Heart right ventricle (tissue), 16 donors: ENCODE data around the gene SPDYE3. TPM values are rescaled to one million over a fixed set of nuclear protein-coding genes. Genes with fewer than 3 reads are reported as not detected.
"Not testable (repeated sequence)": the region's sequence is repeated elsewhere in the genome, so short reads cannot be mapped to it uniquely, and the experiment has no call there.

Experiments
- ATAC-seq, 8 donors: fragments of 200-7000 bp; cut with Tn5 transposase; one replicate each; pipeline ENCODE4 v1.9.1; 2020; ENCODE audit warnings: mild to moderate bottlenecking in 8 of 8, moderate library complexity in 8 of 8, moderate number of reproducible peaks in 1 of 8
- DNase-seq, 2 donors: peaks; one replicate each; pipeline ENCODE4 v3.0.0-alpha.2; 2020
- H3K27ac ChIP-seq, 10 donors: fragments of 200-600 bp; sonication (generic) in 2 of 10; one replicate each; pipeline versions ENCODE4 v1.5.0 to v1.8.0; 2020 to 2022; ENCODE audit warnings: mild to moderate bottlenecking in 3 of 10
- H3K27me3 ChIP-seq, 7 donors: fragments of 200-600 bp; one replicate each; pipeline ENCODE4 v1.8.0; 2021 to 2022; ENCODE audit warnings: mild to moderate bottlenecking in 2 of 7
- H3K36me3 ChIP-seq, 9 donors: fragments of 200-600 bp; sonication (generic) in 1 of 9; one replicate each; pipeline versions ENCODE4 v1.5.0 to v1.8.0; 2020 to 2022; ENCODE audit warnings: mild to moderate bottlenecking in 2 of 9
- H3K4me1 ChIP-seq, 9 donors: fragments of 200-600 bp; sonication (generic) in 1 of 9; one replicate each; pipeline versions ENCODE4 v1.5.0 to v1.8.0; 2020 to 2022; ENCODE audit warnings: mild to moderate bottlenecking in 4 of 9
- H3K4me3 ChIP-seq, 10 donors: fragments of 200-600 bp; sonication (generic) in 2 of 10; one replicate each; pipeline versions ENCODE4 v1.5.0 to v1.8.0; 2020 to 2022; ENCODE audit warnings: mild to moderate bottlenecking in 7 of 10, moderate library complexity in 2 of 10
- H3K9me3 ChIP-seq, 11 donors: fragments of 200-600 bp in 10 of 11; sonication (generic) in 2 of 11; one replicate each; pipeline versions ENCODE4 v1.5.0 to v1.8.0; 2013 to 2022; ENCODE audit warnings: mild to moderate bottlenecking in 2 of 11, control low read depth in 1 of 11, moderate library complexity in 1 of 11
- WGBS, 2 donors: extraction: QIAGEN DNeasy Blood & Tissue Kit; methylation state at CpG; one replicate each; pipeline ENCODE4 v1.1.7; 2013; ENCODE audit warnings: inconsistent platforms in 1 of 2; 5-methylcytosine and 5-hydroxymethylcytosine counted together
- intact Hi-C, 10 donors: fragments of 100-400 bp; cut with DNase I; formaldehyde crosslinking; loops; one replicate each; pipeline versions ENCODE4 v1.11.1 to v1.14.2; 2022
- polyA plus RNA-seq, 2 donors: library from polyadenylated mRNA; stranded (reverse); fragments of 200-250 nt; gene quantifications; one replicate each; pipeline ENCODE4 v1.2.3, GENCODE V29; 2013
- total RNA-seq, 10 donors: library from RNA; stranded (reverse); fragmentation: NEBNext Ultra II Directional in 3 of 10; extraction: Animal tissue kit (Norgen Biotek cat#: 25700) in 3 of 10; gene quantifications; one replicate each; pipeline versions ENCODE4 v1.2.1 to v1.2.4, GENCODE V29; 2021 to 2023
- TF ChIP-seq, protein P1 (sequence below), 9 donors: fragments of 200-600 bp; sonication (generic) in 2 of 9; IDR thresholded peaks; one replicate each; pipeline versions ENCODE4 v1.5.0 to v1.8.0; 2021 to 2022; ENCODE audit warnings: antibody characterized with exemption in 9 of 9, mild to moderate bottlenecking in 5 of 9, moderate library complexity in 1 of 9
- donor health status: Arrhythmogenic right ventricular cardiomyopathy.
- donor health status: ischemic (EF 13 %, LVEDD 7.1; RV severe dilation, severe dysfunction).
- donor health status: healthy with polysubstance abuse.
- donor health status: DM: no; HTN: yes; CAD: no.
- donor health status: DM: no; HTN: no; CAD: no.
- donor health status: ischemic (EF 25% LVEDD 6.9; RV normal size, moderate dysfunction).
- donor health status: ischemic (EF 25% LVEDD 5.7; RV mildly dilated, moderate dysfunction).
- donor health status: healthy.
- donor health status: DM: yes; HTN: yes; CAD: no.
- donor health status: Ischemic cardiomyopathy.
- donor health status: ischemic (EF 35%, LVEDD 5.7; RV mildly dilated, moderate dysfunction).
- donor health status: nonischemic (EF 11% LVEDD 7.7; RV severe dilation, severe dysfunction).
- donor health status: DM: yes; HTN: yes; CAD: no.
- donor health status: PGD.
- donor health status: ischemic (EF 29% LVEDD 5.4; RV normal size, mild dysfunction).
- donor health status: nonischemic (EF 23%, LVEDD 6.1; RV moderate dilation, normal function).

The SPDYE3 gene
- total and polyA plus RNA-seq, 12 donors, result 0.04 to 0.15 TPM; not detected in 10

DNA sequence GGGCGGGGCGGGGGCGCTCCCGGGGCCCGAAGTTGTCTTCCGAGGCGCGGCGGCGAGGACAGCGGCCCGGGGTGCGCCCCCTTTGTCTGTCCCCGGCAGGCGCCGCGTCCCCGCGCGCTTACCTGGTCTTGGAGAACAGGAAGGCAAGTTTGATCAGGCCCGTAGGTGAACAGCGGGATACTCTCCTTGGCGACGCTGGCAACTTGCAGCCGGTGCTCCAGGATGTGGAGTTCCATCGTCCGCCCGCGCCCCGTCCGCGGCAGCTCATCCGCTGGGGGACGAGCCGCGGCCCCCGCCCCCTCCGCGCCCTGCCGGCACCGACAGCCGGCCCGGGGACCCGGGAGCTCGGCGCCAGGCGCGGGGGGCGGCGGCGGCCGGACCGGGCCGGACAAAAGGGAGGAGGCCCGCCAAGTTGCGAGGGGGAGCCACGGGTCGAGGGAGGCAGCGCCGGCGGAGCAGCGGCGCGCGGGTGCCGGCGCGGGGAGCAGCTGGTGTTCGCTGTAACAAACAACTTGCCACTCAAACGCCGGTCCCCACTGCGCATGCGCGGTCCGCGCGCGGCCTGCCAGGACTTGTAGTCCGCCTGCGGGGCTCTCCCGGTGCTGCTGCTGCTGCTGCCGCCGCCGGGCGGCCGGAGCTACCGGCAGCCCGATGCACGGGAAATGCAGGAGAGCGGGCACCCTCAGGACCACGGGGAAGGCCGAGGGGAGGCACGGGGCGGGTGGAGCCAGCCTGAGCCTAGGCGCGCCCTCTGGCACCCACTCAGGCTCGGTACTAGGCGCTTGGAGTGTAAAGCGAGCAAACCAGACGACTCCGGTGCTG, 35.6 kb upstream of the SPDYE3 start:
- Histone ChIP-seq H3K9me3 (no peaks in the 10 kb centered on the region), H3K4me1 (peaks cover 0 to 24% (median 8%) of the 10 kb centered on the region in 9 donors), H3K36me3 (no peaks in the 10 kb centered on the region), H3K27ac (peak overlapping the region; percentile 50 to 82 (median 58)), H3K4me3 (peak overlapping the region; percentile 50 to 94 (median 70)), H3K27me3 (no peaks in the 10 kb centered on the region)
- ATAC-seq, result peak; percentile 92 to 97 (median 95)
- DNase-seq, result peak; percentile 98 to 99
- intact Hi-C loops, result no loop called here
- TF ChIP-seq, protein P1, sequence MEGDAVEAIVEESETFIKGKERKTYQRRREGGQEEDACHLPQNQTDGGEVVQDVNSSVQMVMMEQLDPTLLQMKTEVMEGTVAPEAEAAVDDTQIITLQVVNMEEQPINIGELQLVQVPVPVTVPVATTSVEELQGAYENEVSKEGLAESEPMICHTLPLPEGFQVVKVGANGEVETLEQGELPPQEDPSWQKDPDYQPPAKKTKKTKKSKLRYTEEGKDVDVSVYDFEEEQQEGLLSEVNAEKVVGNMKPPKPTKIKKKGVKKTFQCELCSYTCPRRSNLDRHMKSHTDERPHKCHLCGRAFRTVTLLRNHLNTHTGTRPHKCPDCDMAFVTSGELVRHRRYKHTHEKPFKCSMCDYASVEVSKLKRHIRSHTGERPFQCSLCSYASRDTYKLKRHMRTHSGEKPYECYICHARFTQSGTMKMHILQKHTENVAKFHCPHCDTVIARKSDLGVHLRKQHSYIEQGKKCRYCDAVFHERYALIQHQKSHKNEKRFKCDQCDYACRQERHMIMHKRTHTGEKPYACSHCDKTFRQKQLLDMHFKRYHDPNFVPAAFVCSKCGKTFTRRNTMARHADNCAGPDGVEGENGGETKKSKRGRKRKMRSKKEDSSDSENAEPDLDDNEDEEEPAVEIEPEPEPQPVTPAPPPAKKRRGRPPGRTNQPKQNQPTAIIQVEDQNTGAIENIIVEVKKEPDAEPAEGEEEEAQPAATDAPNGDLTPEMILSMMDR (IDR thresholded peaks at IDR 0.05), result peak in 7 of 9 donors; percentile 10 to 54 (median 44)
- 1% methylated on average over 70 to 99 of the region's 101 CpGs for WGBS, 2 donors

DNA sequence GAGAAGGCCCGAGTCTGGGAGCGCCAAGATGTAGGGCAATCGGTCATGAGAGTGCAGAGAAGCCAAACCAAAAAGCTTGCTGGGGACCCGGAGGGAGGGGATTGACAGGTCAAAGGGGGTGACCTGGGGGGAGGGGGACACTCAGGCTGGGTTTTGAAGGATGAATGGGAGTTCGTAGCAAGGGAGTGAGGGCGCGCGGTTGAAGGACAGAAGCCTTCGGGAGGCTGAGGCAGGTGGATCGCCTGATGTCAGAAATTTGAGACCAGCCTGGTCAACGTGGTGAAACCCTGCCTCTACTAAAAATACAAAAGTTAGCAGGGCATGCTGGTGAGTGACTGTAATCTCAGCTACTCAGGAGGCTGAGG, 35.0 kb upstream of the SPDYE3 start:
- H3K9me3 ChIP-seq, H3K27me3 ChIP-seq, intact Hi-C loops, H3K36me3 ChIP-seq, ATAC-seq: not testable (repeated sequence)
- Histone ChIP-seq H3K27ac (peak overlapping the region in 9 of 10 donors; percentile 50 to 82 (median 58)), H3K4me3 (peak overlapping the region; percentile 50 to 94 (median 70)), H3K4me1 (peaks cover 0 to 24% (median 8%) of the 10 kb centered on the region in 9 donors)
- 35 to 44% methylated on average over 11 of the region's 11 CpGs for WGBS, 2 donors
- peak in 1 of 2 donors; percentile 19 for DNase-seq

DNA sequence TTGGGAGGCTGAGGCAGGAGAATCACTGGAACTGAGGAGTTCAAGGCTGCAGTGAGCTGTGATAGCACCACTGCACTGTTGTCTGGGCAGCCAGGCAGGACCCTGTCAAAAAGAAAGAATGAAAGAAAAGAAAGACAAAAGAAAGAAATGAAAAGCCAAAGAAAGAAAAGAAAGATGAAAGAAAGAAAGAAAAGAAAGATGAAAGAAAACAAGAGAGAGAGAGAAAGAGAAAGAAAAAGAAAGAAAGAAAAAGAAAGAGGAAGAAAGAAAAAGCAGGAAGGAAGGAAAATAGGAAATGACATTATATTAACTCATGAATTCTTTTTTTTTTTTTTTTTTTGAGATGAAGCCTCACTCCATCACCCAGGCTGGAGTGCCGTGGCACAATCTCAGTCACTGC, 32.4 kb upstream of the SPDYE3 start:
- no peaks in the 10 kb centered on the region for H3K27me3 ChIP-seq
- H3K4me3 ChIP-seq, result no peak overlapping the region
- TF ChIP-seq, protein P1 (IDR thresholded peaks at IDR 0.05), result no peak
- H3K4me1 ChIP-seq, result peaks cover 0 to 20% (median 6%) of the 10 kb centered on the region in 9 donors
- H3K27ac ChIP-seq, result no peak overlapping the region
- intact Hi-C loops, result no loop called here
- WGBS, 2 donors, result 88 to 91% methylated on average over 1 of the region's 1 CpG
- H3K9me3 ChIP-seq, result no peaks in the 10 kb centered on the region
- no peaks in the 10 kb centered on the region for H3K36me3 ChIP-seq
- ATAC-seq (no peak), DNase-seq (no peak)

DNA sequence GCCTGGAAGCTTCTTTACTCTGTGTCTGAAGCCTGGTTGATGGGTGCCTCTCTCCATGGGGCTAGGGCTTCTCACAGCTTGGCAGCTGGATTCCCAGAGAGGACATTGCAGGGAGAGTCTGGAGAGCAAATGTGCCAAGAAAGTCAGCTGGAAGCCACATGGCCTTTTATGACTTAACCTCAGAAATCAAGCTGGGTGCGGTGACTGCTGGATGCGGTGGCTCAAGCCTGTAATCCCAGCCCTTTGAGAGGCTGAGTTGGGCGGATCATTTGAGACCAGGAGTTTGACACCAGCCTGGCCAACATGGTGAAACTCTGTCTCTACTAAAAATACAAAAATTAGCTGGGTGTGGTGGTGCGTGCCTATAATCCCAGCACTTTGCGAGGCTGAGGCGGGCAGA, 31.4 kb upstream of the SPDYE3 start:
- ATAC-seq, DNase-seq, H3K27me3 ChIP-seq, H3K27ac ChIP-seq, H3K9me3 ChIP-seq, H3K4me3 ChIP-seq, intact Hi-C loops, H3K36me3 ChIP-seq: not testable (repeated sequence)
- 97% methylated on average over 6 of the region's 6 CpGs for WGBS, 2 donors
- peaks cover 0 to 13% (median 0%) of the 10 kb centered on the region in 9 donors for H3K4me1 ChIP-seq

DNA sequence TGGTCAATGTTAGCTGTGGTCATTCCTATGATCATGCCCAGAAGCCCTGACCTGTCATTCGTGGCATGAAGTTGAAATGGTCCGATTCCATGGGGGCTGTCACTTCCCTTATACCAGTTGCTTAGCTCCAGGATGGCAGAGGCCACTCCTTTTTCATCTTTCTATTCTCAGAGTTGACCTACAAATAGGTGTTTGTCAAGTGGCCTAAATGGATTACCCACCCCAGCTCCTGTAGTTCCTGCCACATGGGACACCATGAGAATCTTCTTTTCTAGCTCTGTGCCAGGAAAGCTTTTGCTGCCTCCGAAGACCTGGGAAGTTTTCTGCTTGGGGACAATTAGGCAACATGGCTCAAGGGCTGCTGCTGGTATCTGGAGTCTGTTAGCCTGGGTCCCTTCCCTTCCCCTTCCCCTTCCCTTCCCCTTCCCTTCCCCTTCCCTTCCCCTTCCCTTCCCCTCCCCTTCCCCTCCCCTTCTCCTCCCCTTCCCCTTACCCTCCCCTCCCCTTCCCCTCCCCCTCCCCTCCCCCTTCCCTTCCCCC, 25.4 kb upstream of the SPDYE3 start:
- H3K9me3 ChIP-seq, H3K27ac ChIP-seq, DNase-seq, intact Hi-C loops, H3K27me3 ChIP-seq, H3K4me3 ChIP-seq, H3K4me1 ChIP-seq, ATAC-seq, H3K36me3 ChIP-seq: not testable (repeated sequence)
- 91 to 93% methylated on average over 3 of the region's 3 CpGs for WGBS, 2 donors

DNA sequence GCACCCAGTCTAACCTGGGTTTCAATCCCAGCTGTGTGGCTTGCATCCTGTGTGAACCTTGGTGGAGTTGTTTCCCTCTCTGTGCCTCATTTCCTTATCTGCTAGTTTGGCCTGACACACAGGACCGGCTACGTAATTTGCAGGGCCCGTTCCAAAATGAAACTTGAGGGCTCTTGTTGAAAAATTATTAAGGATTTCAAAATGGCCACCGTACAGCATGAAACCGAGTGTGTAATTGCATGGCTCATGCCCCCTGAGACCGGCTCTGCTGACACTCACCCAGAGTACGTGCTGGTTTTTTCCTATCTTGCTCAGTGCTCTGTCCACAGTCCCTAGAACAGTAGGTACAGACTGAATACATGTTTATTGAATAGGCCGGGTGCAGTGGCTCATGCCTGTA, 24.4 kb upstream of the SPDYE3 start:
- 81 to 94% methylated on average over 8 of the region's 8 CpGs for WGBS, 2 donors
- H3K36me3 ChIP-seq, H3K27ac ChIP-seq: not testable (repeated sequence)

DNA sequence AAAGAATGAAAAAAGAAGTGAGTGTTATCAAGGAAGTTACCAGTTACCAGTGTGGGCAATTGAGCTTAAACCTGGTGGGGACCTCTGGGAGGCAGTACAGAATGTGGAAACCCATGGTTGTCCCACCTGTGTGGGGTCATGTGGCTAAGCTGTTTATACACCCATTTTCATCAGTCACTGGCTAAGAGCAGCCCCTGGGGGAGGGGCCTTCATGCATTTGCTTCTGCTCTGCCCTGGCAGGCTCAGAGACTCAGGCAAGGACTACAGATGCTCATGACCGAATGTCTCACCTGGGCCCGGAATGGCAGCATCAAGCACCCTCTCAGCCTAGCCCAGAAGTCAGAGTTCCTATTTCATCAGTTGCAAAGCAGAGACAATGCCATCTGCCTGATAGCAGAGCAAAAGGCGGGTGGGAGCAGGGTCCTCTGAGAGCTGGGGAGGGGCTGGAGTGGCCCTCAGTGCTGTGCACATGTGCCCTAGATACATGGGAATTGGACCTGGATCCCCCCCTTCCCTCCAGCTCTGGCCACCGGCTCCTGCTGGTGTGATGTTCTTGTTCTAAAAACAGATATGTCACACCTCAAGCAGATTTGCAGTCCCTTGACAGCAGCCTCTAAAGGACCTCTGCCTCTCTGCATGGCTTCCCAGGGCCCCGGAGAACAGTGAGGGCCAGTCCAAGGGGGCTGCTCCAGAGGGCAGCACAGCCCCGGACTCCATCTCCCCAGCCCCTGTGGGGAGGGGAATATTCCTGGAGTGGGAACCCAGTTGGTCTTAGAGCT, 20.1 kb upstream of the SPDYE3 start:
- ATAC-seq, result peak in 1 of 8 donors; percentile 39

More for the DNA sequence above, 24.4 kb upstream of the SPDYE3 start:
- H3K9me3 ChIP-seq, H3K4me1 ChIP-seq, DNase-seq, H3K27me3 ChIP-seq, H3K4me3 ChIP-seq, intact Hi-C loops: not testable (repeated sequence)
- peak in 4 of 8 donors; percentile 49 to 93 (median 60) for ATAC-seq

DNA sequence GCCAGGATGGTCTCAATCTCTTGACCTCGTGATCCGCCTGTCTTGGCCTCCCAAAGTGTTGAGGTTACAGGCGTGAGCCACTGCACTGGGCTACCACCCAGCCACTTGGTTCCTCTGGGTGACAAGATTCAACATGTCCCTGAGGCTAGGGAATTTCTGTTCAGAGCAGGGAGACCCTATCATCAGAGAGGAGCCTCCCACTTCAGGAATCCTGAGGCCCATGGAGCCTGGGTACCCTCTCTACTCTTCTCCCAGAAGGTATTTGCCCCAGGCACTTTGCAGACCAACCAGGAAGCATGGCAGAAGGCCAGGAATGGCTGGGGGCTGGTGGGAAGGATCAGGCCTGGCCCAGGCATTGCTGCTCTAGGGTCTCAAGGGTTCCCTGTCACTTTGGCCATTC, 19.2 kb upstream of the SPDYE3 start:
- intact Hi-C loops, result not testable (repeated sequence)

More for the DNA sequence above, 20.1 kb upstream of the SPDYE3 start:
- H3K36me3 ChIP-seq, H3K9me3 ChIP-seq, H3K4me3 ChIP-seq, intact Hi-C loops, DNase-seq, H3K27ac ChIP-seq, H3K27me3 ChIP-seq, H3K4me1 ChIP-seq: not testable (repeated sequence)
- WGBS, 2 donors, result 74 to 82% methylated on average over 6 of the region's 6 CpGs

DNA sequence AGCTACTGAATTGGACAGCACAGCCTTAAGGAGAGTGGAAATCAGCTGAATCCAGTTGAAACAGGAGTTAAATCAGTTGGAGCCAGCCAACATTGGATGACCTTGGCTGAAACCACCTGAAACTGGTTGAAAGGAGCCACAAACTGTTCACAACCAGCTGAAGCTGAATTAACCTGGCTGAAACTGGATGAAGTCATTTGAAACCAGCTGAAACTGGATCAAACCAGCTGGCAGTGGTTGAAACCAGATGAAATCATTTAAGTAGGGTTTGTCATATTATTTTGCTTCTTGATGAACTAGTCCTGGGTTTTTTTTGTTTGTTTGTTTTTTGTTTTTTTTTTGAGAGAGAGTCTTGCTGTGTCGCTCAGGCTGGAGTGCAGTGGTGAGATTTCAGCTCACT, 15.3 kb upstream of the SPDYE3 start:
- H3K27ac ChIP-seq, intact Hi-C loops, H3K4me3 ChIP-seq, DNase-seq, H3K27me3 ChIP-seq, H3K4me1 ChIP-seq, H3K36me3 ChIP-seq, H3K9me3 ChIP-seq, ATAC-seq: not testable (repeated sequence)
- 92 to 95% methylated on average over 1 of the region's 1 CpG for WGBS, 2 donors

More for the DNA sequence above, 19.2 kb upstream of the SPDYE3 start:
- H3K4me1 ChIP-seq, DNase-seq, H3K27me3 ChIP-seq, H3K27ac ChIP-seq, ATAC-seq, H3K4me3 ChIP-seq, H3K9me3 ChIP-seq, H3K36me3 ChIP-seq: not testable (repeated sequence)
- 90 to 93% methylated on average over 3 of the region's 3 CpGs for WGBS, 2 donors
